DMS79 (cell line): ENCODE results near the gene GIPC1.

Experiments
- DNase-seq: peaks from one replicate; lab custom pipeline; 2025; lab: John Stamatoyannopoulos, UW

Gene GIPC1

GRCh38 chr19:14434543-14435319 is 61.2 kb downstream of the GIPC1 start:
- DNase-seq, result no peak

GRCh38 chr19:14433554-14434501 is 62.1 kb downstream of the GIPC1 start:
- peak; percentile 54 for DNase-seq

GRCh38 chr19:14432791-14433553 is 63.0 kb downstream of the GIPC1 start, which contains the start of gene PKN1:
PKN1 (plus strand) TSS chr19:14433306; CDS start chr19:14433522, 216 bp downstream.
- peak; percentile 30 for DNase-seq

GRCh38 chr19:14430712-14431111 is 65.2 kb downstream of the GIPC1 start:
- no peak for DNase-seq

GRCh38 chr19:14428882-14429416 is 67.0 kb downstream of the GIPC1 start:
- DNase-seq, result no peak
